HEK293 (cell line): ENCODE results near the gene ERN2.

ENCODE experiments used
- BCL11B ChIP-seq: fragments of 450-650 bp; formaldehyde crosslinking; IDR thresholded peaks from 2 replicates; pipeline ENCODE4 v1.5.1; 2016; ENCODE audit warnings: low read depth, missing biosample characterization, missing genetic modification characterization
- CTCF ChIP-seq: fragments of 450-650 bp; formaldehyde crosslinking; IDR thresholded peaks from 2 replicates; pipeline ENCODE4 v1.5.1; 2016; ENCODE audit warnings: missing biosample characterization, missing genetic modification characterization
- PBX3 ChIP-seq: sonication (generic); formaldehyde crosslinking; IDR thresholded peaks from 2 replicates; pipeline ENCODE4 v1.8.1; 2022; ENCODE audit warnings: mild to moderate bottlenecking, moderate library complexity, missing genetic modification reagents
- ZNF391 ChIP-seq: fragments of 450-650 bp; formaldehyde crosslinking; IDR thresholded peaks from 2 replicates; pipeline ENCODE4 v1.5.1; 2016; ENCODE audit warnings: low read depth, missing biosample characterization, missing genetic modification characterization, borderline replicate concordance
- ZSCAN5A ChIP-seq: fragments of 450-650 bp; formaldehyde crosslinking; IDR thresholded peaks from 2 replicates; pipeline ENCODE4 v1.5.1; 2016; ENCODE audit warnings: missing biosample characterization, missing genetic modification characterization

DNA sequence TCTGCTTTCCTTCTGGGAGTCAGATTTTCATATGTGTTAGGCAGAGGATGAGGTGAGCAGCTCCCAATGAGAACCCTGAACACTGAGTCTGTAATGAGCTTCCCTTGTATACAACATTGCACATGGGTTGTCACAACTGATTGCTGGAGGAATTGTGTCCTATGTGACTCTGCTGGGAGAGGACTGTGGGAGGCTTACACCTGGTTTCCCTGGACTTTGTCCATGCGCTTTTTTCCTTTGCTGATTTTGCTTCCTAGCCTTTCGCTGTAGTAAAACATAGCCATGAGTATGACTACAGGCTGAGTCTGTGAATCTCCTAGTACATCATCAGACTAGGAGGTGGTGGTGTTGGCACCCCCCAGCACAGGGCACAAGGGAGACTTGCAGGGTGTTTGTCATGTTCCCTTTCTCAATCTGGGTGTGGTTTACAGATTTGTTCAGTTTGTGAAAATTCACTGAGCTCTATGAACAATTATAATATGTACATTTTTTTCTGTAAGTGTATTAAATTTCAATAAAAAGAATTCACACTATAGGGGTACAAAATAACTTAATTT, 36.0 kb downstream of the ERN2 start:
- TF ChIP-seq CTCF = no peak
- TF ChIP-seq BCL11B (tag by site-specific recombination) = no peak
- no peak for TF ChIP-seq ZSCAN5A (tag by site-specific recombination)
- TF ChIP-seq ZNF391 = no peak
- TF ChIP-seq PBX3 (CRISPR knock-in tag) = no peak
